ENCODE data around the gene TYMS.

The TYMS gene

DNA sequence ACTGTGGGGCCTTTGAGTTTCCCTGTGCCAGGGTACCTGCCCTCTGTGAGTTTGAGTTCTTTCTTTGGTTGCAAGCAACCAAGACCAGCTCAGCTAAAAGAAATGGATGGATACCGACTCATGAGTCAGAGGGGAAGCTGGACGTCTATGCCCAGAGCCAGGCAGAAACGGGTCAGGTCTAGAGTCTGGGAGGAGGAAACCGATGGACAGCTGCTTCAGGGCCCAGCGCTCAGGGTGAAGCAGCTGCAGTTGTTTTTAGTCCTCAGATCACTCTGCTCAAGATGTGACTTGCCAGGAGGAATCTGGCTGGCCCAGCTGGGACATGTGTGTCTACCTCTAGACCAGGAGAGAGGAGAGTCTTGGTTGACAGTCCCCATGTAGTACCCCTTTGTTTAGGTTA is 10.1 kb upstream of the TYMS start:
- Histone ChIP-seq H3K9me3 (ENCODE audit: insufficient read depth, low read depth, low read length) (no peaks in the 10 kb centered on the region), H3K36me3 (ENCODE audit: insufficient read depth, low read length) (no peaks in the 10 kb centered on the region), H3K4me3 (ENCODE audit: low read length) (no peak overlapping the region), H3K9ac (ENCODE audit: low read depth, low read length) (no peak overlapping the region), H3K27ac (ENCODE audit: low read depth, low read length) (no peak overlapping the region), H3K4me1 (ENCODE audit: insufficient read depth, low read length) (no peaks in the 10 kb centered on the region; the same call in 1 of the 2 replicates), H3K27me3 (ENCODE audit: insufficient read depth, low read length) (no peaks in the 10 kb centered on the region)
- whole genome bisulfite sequencing, result 91% methylated on average over 5 of the region's 5 CpGs

DNA sequence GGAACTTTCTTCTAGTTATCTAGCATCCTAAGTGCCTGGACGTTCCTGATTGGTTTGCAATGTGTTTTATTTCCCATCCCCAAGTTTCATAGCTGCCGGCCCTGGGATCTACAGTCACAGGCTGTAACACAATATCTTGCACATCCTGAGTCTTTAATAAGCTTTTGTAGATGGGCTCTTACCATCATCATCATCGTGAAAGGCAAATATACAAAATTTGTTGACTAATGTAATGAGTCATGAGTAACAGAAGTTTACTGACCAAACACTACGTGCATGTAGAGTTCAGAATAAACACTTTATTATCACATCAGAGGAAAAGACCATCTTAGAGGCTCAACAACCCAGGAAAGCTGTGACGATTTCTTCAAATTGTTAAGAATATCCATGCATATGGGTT is 8.1 kb upstream of the TYMS start:
- Histone ChIP-seq H3K9me3 (ENCODE audit: insufficient read depth, low read depth, low read length) (no peaks in the 10 kb centered on the region), H3K27me3 (ENCODE audit: insufficient read depth, low read length) (no peaks in the 10 kb centered on the region), H3K36me3 (ENCODE audit: insufficient read depth, low read length) (no peaks in the 10 kb centered on the region), H3K4me3 (ENCODE audit: low read length) (no peak overlapping the region), H3K4me1 (ENCODE audit: insufficient read depth, low read length) (peaks cover 4% of the 10 kb centered on the region), H3K27ac (ENCODE audit: low read depth, low read length) (no peak overlapping the region), H3K9ac (ENCODE audit: low read depth, low read length) (no peak overlapping the region)
- WGBS, result 95% methylated on average over 4 of the region's 5 CpGs

- Histone ChIP-seq H3K9ac (ENCODE audit: low read depth, low read length) (no peak overlapping the region), H3K9me3 (ENCODE audit: insufficient read depth, low read depth, low read length) (no peaks in the 10 kb centered on the region), H3K4me3 (ENCODE audit: low read length) (no peak overlapping the region), H3K4me1 (ENCODE audit: insufficient read depth, low read length) (peaks cover 4% of the 10 kb centered on the region), H3K27ac (ENCODE audit: low read depth, low read length) (no peak overlapping the region), H3K27me3 (ENCODE audit: insufficient read depth, low read length) (no peaks in the 10 kb centered on the region), H3K36me3 (ENCODE audit: insufficient read depth, low read length) (no peaks in the 10 kb centered on the region)
- WGBS, result 77% methylated on average over 5 of the region's 6 CpGs
Measured at GRCh38 chr18:650428-650858, 7.0 kb upstream of the TYMS start.

- 88% methylated on average over 4 of the region's 4 CpGs for WGBS
- H3K4me1 ChIP-seq (ENCODE audit: insufficient read depth, low read length), result peaks cover 4% of the 10 kb centered on the region
- H3K9ac ChIP-seq (ENCODE audit: low read depth, low read length), result no peak overlapping the region
- no peak overlapping the region for H3K4me3 ChIP-seq (ENCODE audit: low read length)
- no peaks in the 10 kb centered on the region for H3K27me3 ChIP-seq (ENCODE audit: insufficient read depth, low read length)
- no peak overlapping the region for H3K27ac ChIP-seq (ENCODE audit: low read depth, low read length)
- no peaks in the 10 kb centered on the region for H3K9me3 ChIP-seq (ENCODE audit: insufficient read depth, low read depth, low read length)
- no peaks in the 10 kb centered on the region for H3K36me3 ChIP-seq (ENCODE audit: insufficient read depth, low read length)
Measured at GRCh38 chr18:652131-652530, 5.3 kb upstream of the TYMS start.

GRCh38 chr18:653512-653911 is 3.9 kb upstream of the TYMS start:
- H3K9me3 ChIP-seq (ENCODE audit: insufficient read depth, low read depth, low read length), result no peaks in the 10 kb centered on the region
- H3K36me3 ChIP-seq (ENCODE audit: insufficient read depth, low read length), result no peaks in the 10 kb centered on the region
- H3K9ac ChIP-seq (ENCODE audit: low read depth, low read length), result no peak overlapping the region
- H3K4me3 ChIP-seq (ENCODE audit: low read length), result no peak overlapping the region
- H3K27ac ChIP-seq (ENCODE audit: low read depth, low read length), result no peak overlapping the region
- no peaks in the 10 kb centered on the region for H3K27me3 ChIP-seq (ENCODE audit: insufficient read depth, low read length)
- WGBS, result 89% methylated on average over 1 of the region's 2 CpGs
- H3K4me1 ChIP-seq (ENCODE audit: insufficient read depth, low read length), result peaks cover 4% of the 10 kb centered on the region

DNA sequence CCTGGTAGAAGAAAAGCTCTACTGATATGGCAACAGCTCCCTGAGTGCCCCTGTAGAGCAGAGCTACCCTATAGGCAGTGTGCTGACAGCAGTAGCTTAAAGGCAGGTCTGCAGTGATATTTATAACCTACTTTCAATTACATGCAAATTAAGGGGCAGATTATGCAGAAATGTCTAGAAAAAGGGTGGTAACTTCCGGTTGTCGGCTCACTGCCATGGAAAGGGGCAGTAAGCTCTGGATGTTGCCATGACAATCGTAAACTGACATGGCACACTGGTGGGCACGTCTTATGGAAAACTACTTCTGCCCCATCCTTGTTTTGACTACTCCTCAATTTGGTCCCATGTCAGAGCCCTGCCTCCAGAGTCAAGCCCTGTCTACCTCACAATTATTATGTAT is 2.9 kb upstream of the TYMS start:
- no peaks in the 10 kb centered on the region for H3K9me3 ChIP-seq (ENCODE audit: insufficient read depth, low read depth, low read length)
- no peak overlapping the region for H3K4me3 ChIP-seq (ENCODE audit: low read length)
- WGBS, result 96% methylated on average over 4 of the region's 4 CpGs
- peaks cover 7% of the 10 kb centered on the region for H3K4me1 ChIP-seq (ENCODE audit: insufficient read depth, low read length)
- no peaks in the 10 kb centered on the region for H3K27me3 ChIP-seq (ENCODE audit: insufficient read depth, low read length)
- no peak overlapping the region for H3K27ac ChIP-seq (ENCODE audit: low read depth, low read length)
- H3K9ac ChIP-seq (ENCODE audit: low read depth, low read length), result no peak overlapping the region
- peaks cover 8% of the 10 kb centered on the region for H3K36me3 ChIP-seq (ENCODE audit: insufficient read depth, low read length)

- no peak overlapping the region for H3K4me3 ChIP-seq (ENCODE audit: low read length)
Measured at GRCh38 chr18:655445-655844, 2.0 kb upstream of the TYMS start.

DNA sequence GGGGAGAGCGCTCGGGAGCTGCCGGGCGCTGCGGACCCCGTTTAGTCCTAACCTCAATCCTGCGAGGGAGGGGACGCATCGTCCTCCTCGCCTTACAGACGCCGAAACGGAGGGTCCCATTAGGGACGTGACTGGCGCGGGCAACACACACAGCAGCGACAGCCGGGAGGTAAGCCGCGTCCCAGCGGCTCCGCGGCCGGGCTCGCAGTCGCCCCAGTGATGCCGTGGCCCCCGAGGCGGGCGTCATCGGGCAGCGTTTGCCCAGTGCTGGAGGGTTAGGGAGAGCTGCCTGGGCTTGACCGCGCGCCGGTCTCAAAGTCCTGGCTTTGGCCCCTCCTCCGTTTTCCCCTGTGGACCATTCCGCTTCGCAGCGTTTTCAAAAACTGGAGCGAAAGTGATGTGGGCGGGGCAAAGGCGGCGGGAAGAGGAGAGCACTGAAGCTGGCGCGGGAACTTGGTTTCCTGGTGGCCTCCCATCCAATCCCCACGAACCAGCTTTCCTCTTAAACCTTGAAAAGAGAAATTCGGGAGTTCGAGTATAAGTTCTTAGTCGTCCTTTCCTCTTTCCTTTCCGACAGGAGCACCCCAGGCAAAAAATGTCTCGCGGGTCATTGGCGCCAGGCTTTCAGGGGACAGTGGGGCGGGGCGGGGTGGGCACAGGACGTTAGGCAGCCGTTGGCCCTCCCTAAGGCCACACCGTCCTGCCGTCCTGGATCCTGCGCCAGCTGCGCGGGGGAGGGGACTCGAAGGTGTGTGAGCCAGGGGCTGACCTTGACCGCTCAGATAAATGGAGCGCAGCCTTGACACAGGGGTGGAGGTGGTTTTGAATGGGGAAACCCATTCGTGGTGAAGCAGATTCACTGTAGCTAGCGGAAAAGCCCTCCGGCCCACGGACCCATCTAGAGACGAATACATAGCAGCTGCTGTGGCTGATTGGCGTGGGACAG is 821 bp downstream of the TYMS start:
- H3K36me3 ChIP-seq (ENCODE audit: insufficient read depth, low read length), result peaks cover 36% of the 10 kb centered on the region
- H3K9me3 ChIP-seq (ENCODE audit: insufficient read depth, low read depth, low read length), result peaks cover 8% of the 10 kb centered on the region; the same call in 1 of the 2 replicates
- H3K27ac ChIP-seq (ENCODE audit: low read depth, low read length), result peak overlapping the region; percentile 98
- H3K4me3 ChIP-seq (ENCODE audit: low read length), result peak overlapping the region; percentile 99
- peaks cover 6% of the 10 kb centered on the region for H3K4me1 ChIP-seq (ENCODE audit: insufficient read depth, low read length)
- no peaks in the 10 kb centered on the region for H3K27me3 ChIP-seq (ENCODE audit: insufficient read depth, low read length)
- 2% methylated on average over 72 of the region's 72 CpGs for WGBS
- peak overlapping the region; percentile 98 for H3K9ac ChIP-seq (ENCODE audit: low read depth, low read length)

More at GRCh38 chr18:655445-655844, 2.0 kb upstream of the TYMS start:
- 85% methylated on average over 6 of the region's 6 CpGs for WGBS
- Histone ChIP-seq H3K9me3 (ENCODE audit: insufficient read depth, low read depth, low read length) (no peaks in the 10 kb centered on the region), H3K27me3 (ENCODE audit: insufficient read depth, low read length) (no peaks in the 10 kb centered on the region), H3K36me3 (ENCODE audit: insufficient read depth, low read length) (peaks cover 16% of the 10 kb centered on the region), H3K4me1 (ENCODE audit: insufficient read depth, low read length) (peaks cover 7% of the 10 kb centered on the region), H3K27ac (ENCODE audit: low read depth, low read length) (no peak overlapping the region), H3K9ac (ENCODE audit: low read depth, low read length) (no peak overlapping the region)

DNA sequence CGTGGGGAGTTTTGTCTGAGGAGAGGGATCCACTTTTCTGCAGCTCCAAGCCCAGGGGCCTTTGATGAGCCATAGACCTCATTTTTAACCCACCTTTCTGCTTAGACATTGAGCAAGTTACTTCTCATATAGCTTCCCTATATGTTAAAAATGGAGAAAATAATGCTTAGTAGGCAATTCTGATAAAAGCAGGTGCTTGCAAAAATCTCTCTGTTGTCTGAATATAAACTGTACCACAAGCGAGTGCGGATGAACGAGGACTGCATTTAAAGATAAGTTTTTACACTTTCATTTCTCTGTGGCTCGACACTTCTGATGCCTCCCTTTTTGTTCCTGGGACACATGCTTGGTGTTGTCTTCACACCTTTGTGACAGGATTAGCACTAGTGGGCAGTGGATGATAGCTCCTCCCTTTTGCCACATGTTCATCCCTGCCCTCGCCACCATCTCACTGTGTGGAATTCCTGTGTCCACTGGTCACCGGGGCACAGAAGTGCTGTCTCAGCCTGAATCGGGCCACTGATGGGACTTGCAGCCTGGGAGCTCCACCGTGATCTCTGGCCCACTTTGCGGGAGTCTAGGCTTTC is 1.6 kb downstream of the TYMS start:
- 85% methylated on average over 10 of the region's 10 CpGs for WGBS
- Histone ChIP-seq H3K4me1 (ENCODE audit: insufficient read depth, low read length) (peaks cover 3% of the 10 kb centered on the region; the same call in 1 of the 2 replicates), H3K9me3 (ENCODE audit: insufficient read depth, low read depth, low read length) (peaks cover 8% of the 10 kb centered on the region; the same call in 1 of the 2 replicates), H3K27ac (ENCODE audit: low read depth, low read length) (peak overlapping the region; percentile 98; the same call in 1 of the 2 replicates), H3K36me3 (ENCODE audit: insufficient read depth, low read length) (peaks cover 36% of the 10 kb centered on the region), H3K4me3 (ENCODE audit: low read length) (peak overlapping the region; percentile 99), H3K27me3 (ENCODE audit: insufficient read depth, low read length) (no peaks in the 10 kb centered on the region), H3K9ac (ENCODE audit: low read depth, low read length) (peak overlapping the region; percentile 98)

- H3K27me3 ChIP-seq (ENCODE audit: insufficient read depth, low read length), result no peaks in the 10 kb centered on the region
- H3K9me3 ChIP-seq (ENCODE audit: insufficient read depth, low read depth, low read length), result peaks cover 8% of the 10 kb centered on the region; the same call in 1 of the 2 replicates
- H3K27ac ChIP-seq (ENCODE audit: low read depth, low read length), result no peak overlapping the region
- peaks cover 38% of the 10 kb centered on the region for H3K36me3 ChIP-seq (ENCODE audit: insufficient read depth, low read length)
- peaks cover 3% of the 10 kb centered on the region; the same call in 1 of the 2 replicates for H3K4me1 ChIP-seq (ENCODE audit: insufficient read depth, low read length)
- H3K4me3 ChIP-seq (ENCODE audit: low read length), result peak overlapping the region; percentile 99; the same call in 1 of the 2 replicates
- 92% methylated on average over 6 of the region's 6 CpGs for WGBS
- H3K9ac ChIP-seq (ENCODE audit: low read depth, low read length), result no peak overlapping the region
Measured at GRCh38 chr18:659597-659996, 2.1 kb downstream of the TYMS start.

GRCh38 chr18:662197-662596 is 4.7 kb downstream of the TYMS start:
- peaks cover 3% of the 10 kb centered on the region; the same call in 1 of the 2 replicates for H3K4me1 ChIP-seq (ENCODE audit: insufficient read depth, low read length)
- H3K4me3 ChIP-seq (ENCODE audit: low read length), result no peak overlapping the region
- H3K27me3 ChIP-seq (ENCODE audit: insufficient read depth, low read length), result no peaks in the 10 kb centered on the region
- WGBS, result 93% methylated on average over 3 of the region's 4 CpGs
- no peak overlapping the region for H3K9ac ChIP-seq (ENCODE audit: low read depth, low read length)
- peaks cover 8% of the 10 kb centered on the region; the same call in 1 of the 2 replicates for H3K9me3 ChIP-seq (ENCODE audit: insufficient read depth, low read depth, low read length)
- H3K36me3 ChIP-seq (ENCODE audit: insufficient read depth, low read length), result peaks cover 46% of the 10 kb centered on the region
- H3K27ac ChIP-seq (ENCODE audit: low read depth, low read length), result no peak overlapping the region

All from HUES64 (cell line).